ENCODE results near the gene TFF2.
A peak's percentile ranks its signal among the peaks of the same experiment; 100 is the strongest.

TFF2 gene

GRCh38 chr21:42384156-42384945 lies 33.6 kb upstream of the TFF2 start:
- no peak for DNase-seq (ENCODE audit: low read depth)
- no peak overlapping the region for H3K4me3 ChIP-seq (ENCODE audit: low read depth, low read length)
- no peak for TF ChIP-seq CTCF (IDR thresholded peaks at IDR 0.05; ENCODE audit: insufficient read depth, low read depth, low read length, missing control alignments)

GRCh38 chr21:42383331-42383730 lies 32.5 kb upstream of the TFF2 start:
- no peak for TF ChIP-seq CTCF (IDR thresholded peaks at IDR 0.05; ENCODE audit: insufficient read depth, low read depth, low read length, missing control alignments)
- DNase-seq (ENCODE audit: low read depth): no peak
- no peak overlapping the region for H3K4me3 ChIP-seq (ENCODE audit: low read depth, low read length)

GRCh38 chr21:42382915-42383314 lies 32.1 kb upstream of the TFF2 start:
- H3K4me3 ChIP-seq (ENCODE audit: low read depth, low read length): no peak overlapping the region
- TF ChIP-seq CTCF (IDR thresholded peaks at IDR 0.05; ENCODE audit: insufficient read depth, low read depth, low read length, missing control alignments): no peak
- no peak for DNase-seq (ENCODE audit: low read depth)

GRCh38 chr21:42381347-42381984 lies 30.7 kb upstream of the TFF2 start:
- peak; percentile 66 for DNase-seq (ENCODE audit: low read depth)
- H3K4me3 ChIP-seq (ENCODE audit: low read depth, low read length): no peak overlapping the region
- TF ChIP-seq CTCF (IDR thresholded peaks at IDR 0.05; ENCODE audit: insufficient read depth, low read depth, low read length, missing control alignments): peak; percentile 59

- H3K4me3 ChIP-seq (ENCODE audit: low read depth, low read length): no peak overlapping the region
- TF ChIP-seq CTCF (IDR thresholded peaks at IDR 0.05; ENCODE audit: insufficient read depth, low read depth, low read length, missing control alignments): no peak
- no peak for DNase-seq (ENCODE audit: low read depth)
Observed at GRCh38 chr21:42379426-42380215, 28.8 kb upstream of the TFF2 start.

- DNase-seq (ENCODE audit: low read depth): no peak
- no peak overlapping the region for H3K4me3 ChIP-seq (ENCODE audit: low read depth, low read length)
- no peak for TF ChIP-seq CTCF (IDR thresholded peaks at IDR 0.05; ENCODE audit: insufficient read depth, low read depth, low read length, missing control alignments)
Observed at GRCh38 chr21:42378418-42378817, 27.6 kb upstream of the TFF2 start.

Data from GM12865 (cell line).